GM12878 (cell line): ENCODE data around the gene HOXB3. TPM values are rescaled to one million over a fixed set of nuclear protein-coding genes. Genes with fewer than 3 reads are reported as not detected.

ENCODE experiments used
- BACH1 ChIP-seq: fragments of 450-650 bp; IDR thresholded peaks from 2 replicates; pipeline ENCODE4 v1.6.1; 2017; ENCODE audit warnings: mild to moderate bottlenecking, borderline replicate concordance
- JUNB ChIP-seq: IDR thresholded peaks from 2 replicates; pipeline ENCODE4 v1.6.1; 2016; ENCODE audit warnings: antibody characterized with exemption, mild to moderate bottlenecking
- KDM1A ChIP-seq: fragments of 200-600 bp; sonication (generic); IDR thresholded peaks from 2 replicates; pipeline ENCODE4 v1.6.1; 2016; ENCODE audit warnings: borderline replicate concordance
- POU2F2 ChIP-seq: IDR thresholded peaks from 3 replicates; pipeline ENCODE4 v1.6.1; 2011; ENCODE audit warnings: low read depth, mild to moderate bottlenecking, low read length, borderline replicate concordance
- polyA plus RNA-seq, 11 experiments: library from polyadenylated mRNA; depleted of rRNA in 4 of 11; unstranded in 6 of 11; stranded (reverse) in 5 of 11; fragments of >200 nt; fragmentation: Nextera tagmentation in 4 of 11; fragmentation: Illumina TruSeq in 1 of 11; extraction: Ambion mirVana in 4 of 11; extraction: Trizol in 1 of 11; gene quantifications; 1 replicate in 1 of 11; 2 replicates in 10 of 11; pipeline versions ENCODE4 v1.2.1 to v1.2.3, GENCODE V29; 2011 to 2016; ENCODE audit warnings: inconsistent platforms in 2 of 11, missing spikeins in 2 of 11, low read depth in 1 of 11
- total RNA-seq, 4 experiments: library from RNA; depleted of rRNA in 3 of 4; stranded (reverse); fragments of >200 nt in 3 of 4; fragmentation: Illumina TruSeq in 1 of 4; extraction: Trizol in 1 of 4; gene quantifications; 2 replicates each; pipeline versions ENCODE4 v1.2.1 to v1.2.3, GENCODE V29; 2013 to 2021
- TF ChIP-seq, protein P1 (sequence below): fragments of 450-650 bp; IDR thresholded peaks from 2 replicates; pipeline ENCODE4 v1.6.1; 2016; ENCODE audit warnings: mild to moderate bottlenecking, moderate library complexity, borderline replicate concordance
- TF ChIP-seq, protein P2 (sequence below): fragments of 450-650 bp; IDR thresholded peaks from 2 replicates; pipeline ENCODE4 v1.6.1; 2017; ENCODE audit warnings: antibody characterized with exemption, mild to moderate bottlenecking, moderate library complexity

Gene HOXB3
- total and polyA plus RNA-seq, 10 of the 15 experiments (the other 5 are each of a cell fraction or from before 2014, with no cell fraction given) = 0.19 to 7.7 (median 2.9) TPM

DNA sequence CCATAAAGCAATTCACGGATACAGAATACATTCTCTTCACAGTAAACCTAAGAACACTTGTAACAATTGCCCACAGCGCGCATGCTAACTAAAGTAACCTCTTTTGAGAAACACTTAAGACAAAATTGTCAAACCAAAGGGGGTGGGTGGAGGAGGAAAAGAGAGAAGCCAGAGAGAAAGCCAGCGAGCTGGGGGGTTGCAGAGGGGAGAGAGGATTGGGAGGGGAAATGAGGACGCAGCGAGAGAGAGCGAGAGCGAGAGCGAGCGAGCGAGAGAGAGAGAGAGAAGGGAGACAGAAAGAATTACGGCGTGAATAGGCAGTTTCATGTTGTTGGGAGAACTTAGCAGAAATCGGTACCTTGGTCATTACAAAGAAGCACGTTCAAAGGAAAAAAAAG, 22.4 kb upstream of the HOXB3 start (continued):
- TF ChIP-seq, protein P1, sequence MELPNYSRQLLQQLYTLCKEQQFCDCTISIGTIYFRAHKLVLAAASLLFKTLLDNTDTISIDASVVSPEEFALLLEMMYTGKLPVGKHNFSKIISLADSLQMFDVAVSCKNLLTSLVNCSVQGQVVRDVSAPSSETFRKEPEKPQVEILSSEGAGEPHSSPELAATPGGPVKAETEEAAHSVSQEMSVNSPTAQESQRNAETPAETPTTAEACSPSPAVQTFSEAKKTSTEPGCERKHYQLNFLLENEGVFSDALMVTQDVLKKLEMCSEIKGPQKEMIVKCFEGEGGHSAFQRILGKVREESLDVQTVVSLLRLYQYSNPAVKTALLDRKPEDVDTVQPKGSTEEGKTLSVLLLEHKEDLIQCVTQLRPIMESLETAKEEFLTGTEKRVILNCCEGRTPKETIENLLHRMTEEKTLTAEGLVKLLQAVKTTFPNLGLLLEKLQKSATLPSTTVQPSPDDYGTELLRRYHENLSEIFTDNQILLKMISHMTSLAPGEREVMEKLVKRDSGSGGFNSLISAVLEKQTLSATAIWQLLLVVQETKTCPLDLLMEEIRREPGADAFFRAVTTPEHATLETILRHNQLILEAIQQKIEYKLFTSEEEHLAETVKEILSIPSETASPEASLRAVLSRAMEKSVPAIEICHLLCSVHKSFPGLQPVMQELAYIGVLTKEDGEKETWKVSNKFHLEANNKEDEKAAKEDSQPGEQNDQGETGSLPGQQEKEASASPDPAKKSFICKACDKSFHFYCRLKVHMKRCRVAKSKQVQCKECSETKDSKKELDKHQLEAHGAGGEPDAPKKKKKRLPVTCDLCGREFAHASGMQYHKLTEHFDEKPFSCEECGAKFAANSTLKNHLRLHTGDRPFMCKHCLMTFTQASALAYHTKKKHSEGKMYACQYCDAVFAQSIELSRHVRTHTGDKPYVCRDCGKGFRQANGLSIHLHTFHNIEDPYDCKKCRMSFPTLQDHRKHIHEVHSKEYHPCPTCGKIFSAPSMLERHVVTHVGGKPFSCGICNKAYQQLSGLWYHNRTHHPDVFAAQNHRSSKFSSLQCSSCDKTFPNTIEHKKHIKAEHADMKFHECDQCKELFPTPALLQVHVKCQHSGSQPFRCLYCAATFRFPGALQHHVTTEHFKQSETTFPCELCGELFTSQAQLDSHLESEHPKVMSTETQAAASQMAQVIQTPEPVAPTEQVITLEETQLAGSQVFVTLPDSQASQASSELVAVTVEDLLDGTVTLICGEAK = peak; percentile 6; the same call in 1 of the 2 replicates
- TF ChIP-seq JUNB (no peak), BACH1 (no peak), KDM1A (no peak), POU2F2 (no peak)
- TF ChIP-seq, protein P2, sequence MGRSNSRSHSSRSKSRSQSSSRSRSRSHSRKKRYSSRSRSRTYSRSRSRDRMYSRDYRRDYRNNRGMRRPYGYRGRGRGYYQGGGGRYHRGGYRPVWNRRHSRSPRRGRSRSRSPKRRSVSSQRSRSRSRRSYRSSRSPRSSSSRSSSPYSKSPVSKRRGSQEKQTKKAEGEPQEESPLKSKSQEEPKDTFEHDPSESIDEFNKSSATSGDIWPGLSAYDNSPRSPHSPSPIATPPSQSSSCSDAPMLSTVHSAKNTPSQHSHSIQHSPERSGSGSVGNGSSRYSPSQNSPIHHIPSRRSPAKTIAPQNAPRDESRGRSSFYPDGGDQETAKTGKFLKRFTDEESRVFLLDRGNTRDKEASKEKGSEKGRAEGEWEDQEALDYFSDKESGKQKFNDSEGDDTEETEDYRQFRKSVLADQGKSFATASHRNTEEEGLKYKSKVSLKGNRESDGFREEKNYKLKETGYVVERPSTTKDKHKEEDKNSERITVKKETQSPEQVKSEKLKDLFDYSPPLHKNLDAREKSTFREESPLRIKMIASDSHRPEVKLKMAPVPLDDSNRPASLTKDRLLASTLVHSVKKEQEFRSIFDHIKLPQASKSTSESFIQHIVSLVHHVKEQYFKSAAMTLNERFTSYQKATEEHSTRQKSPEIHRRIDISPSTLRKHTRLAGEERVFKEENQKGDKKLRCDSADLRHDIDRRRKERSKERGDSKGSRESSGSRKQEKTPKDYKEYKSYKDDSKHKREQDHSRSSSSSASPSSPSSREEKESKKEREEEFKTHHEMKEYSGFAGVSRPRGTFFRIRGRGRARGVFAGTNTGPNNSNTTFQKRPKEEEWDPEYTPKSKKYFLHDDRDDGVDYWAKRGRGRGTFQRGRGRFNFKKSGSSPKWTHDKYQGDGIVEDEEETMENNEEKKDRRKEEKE = no peak
- TF ChIP-seq, all 136 proteins: peak for 2
